ENCODE data around the gene XRCC3. TPM values are rescaled to one million over a fixed set of nuclear protein-coding genes. Genes with fewer than 3 reads are reported as not detected.
"Not testable (repeated sequence)": the region's sequence is repeated elsewhere in the genome, so short reads cannot be mapped to it uniquely, and the experiment has no call there.

Gene XRCC3
- total RNA-seq, 2 experiments from 2014 or later: 46.2 to 52.5 TPM

DNA sequence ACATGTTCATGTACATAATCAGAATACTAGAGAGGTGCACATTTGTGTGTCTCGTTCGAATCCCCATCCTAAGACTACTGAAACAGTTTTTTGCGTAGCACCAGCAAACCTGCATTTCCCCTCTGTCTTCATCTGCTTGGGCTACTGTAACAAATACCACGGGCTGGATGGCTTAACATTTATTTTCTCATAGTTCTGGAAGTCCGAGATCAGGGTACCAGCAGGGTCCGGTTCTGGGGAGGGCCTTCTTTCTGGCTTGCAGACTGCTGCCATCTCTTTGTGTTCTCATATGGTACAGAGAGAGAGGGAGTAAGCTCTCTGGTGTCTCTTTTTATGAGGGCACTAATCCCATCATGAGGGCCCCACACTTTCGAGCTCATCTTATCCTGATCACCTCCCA, 55.6 kb downstream of the XRCC3 start:
- H3K4me3 Mint-ChIP-seq: no peak overlapping the region
- H3K27ac Mint-ChIP-seq: no peak overlapping the region
- no peaks in the 10 kb centered on the region for H3K9me3 Mint-ChIP-seq (ENCODE audit: insufficient read depth)
- no peaks in the 10 kb centered on the region for H3K27me3 Mint-ChIP-seq (ENCODE audit: low read depth)
- peaks cover 2% of the 10 kb centered on the region for H3K4me1 Mint-ChIP-seq (ENCODE audit: low read depth)
- POLR2A ChIA-PET: no interaction called here
- no peak for DNase-seq
- H3K36me3 Mint-ChIP-seq (ENCODE audit: low read depth): peaks cover 38% of the 10 kb centered on the region
- CTCF ChIA-PET: no interaction called here
- ATAC-seq: no peak

DNA sequence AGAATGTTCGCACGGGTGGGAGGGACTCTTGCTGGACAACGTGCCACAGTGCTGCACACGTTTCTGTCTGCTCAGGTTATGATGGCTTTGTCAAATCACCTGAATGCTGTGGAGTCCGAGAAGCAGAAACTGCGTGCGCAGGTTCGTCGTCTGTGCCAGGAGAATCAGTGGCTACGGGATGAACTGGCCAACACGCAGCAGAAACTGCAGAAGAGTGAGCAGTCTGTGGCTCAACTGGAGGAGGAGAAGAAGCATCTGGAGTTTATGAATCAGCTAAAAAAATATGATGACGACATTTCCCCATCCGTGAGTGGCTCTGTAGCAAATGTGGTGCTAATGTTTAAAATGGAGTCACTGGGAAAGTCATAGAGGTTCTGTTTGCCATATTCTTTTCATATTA, 57.8 kb downstream of the XRCC3 start:
- DNase-seq (no peak), ATAC-seq (no peak)
- peaks cover 2% of the 10 kb centered on the region for H3K4me1 Mint-ChIP-seq (ENCODE audit: low read depth)
- no peaks in the 10 kb centered on the region for H3K9me3 Mint-ChIP-seq (ENCODE audit: insufficient read depth)
- no peak overlapping the region for H3K27ac Mint-ChIP-seq
- ChIA-PET POLR2A (no interaction called here), CTCF (no interaction called here)
- H3K27me3 Mint-ChIP-seq (ENCODE audit: low read depth): no peaks in the 10 kb centered on the region
- H3K4me3 Mint-ChIP-seq: no peak overlapping the region
- H3K36me3 Mint-ChIP-seq (ENCODE audit: low read depth): peaks cover 39% of the 10 kb centered on the region

DNA sequence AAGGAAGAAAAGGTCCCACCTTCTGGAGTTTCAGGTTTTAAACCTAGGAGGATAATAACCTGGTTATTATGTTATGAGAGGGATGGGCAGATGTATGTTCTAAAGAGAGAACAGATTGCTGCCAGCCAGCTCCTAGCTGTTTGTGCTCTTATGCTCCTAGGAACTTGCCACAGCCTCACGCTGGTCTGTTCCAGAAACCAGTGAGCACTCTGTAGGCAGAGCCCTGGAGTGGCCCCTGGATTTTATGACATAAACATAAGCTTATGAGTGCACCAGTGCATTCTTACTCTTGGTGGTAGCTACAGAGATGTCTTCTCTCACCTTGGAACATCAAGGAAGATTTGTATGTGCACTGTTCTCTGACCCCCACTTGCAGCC, 58.5 kb downstream of the XRCC3 start:
- H3K9me3 Mint-ChIP-seq (ENCODE audit: insufficient read depth): no peaks in the 10 kb centered on the region
- H3K4me1 Mint-ChIP-seq (ENCODE audit: low read depth): peaks cover 2% of the 10 kb centered on the region
- no peak overlapping the region for H3K27ac Mint-ChIP-seq
- POLR2A ChIA-PET: no interaction called here
- no peak overlapping the region for H3K4me3 Mint-ChIP-seq
- peaks cover 34% of the 10 kb centered on the region for H3K36me3 Mint-ChIP-seq (ENCODE audit: low read depth)
- CTCF ChIA-PET: interaction anchor here (1.2 kb wide), 1 partner anchor 23 kb away, joined by 3 read pairs; no protein-coding TSS in a partner anchor
- no peak for ATAC-seq
- no peak for DNase-seq
- no peaks in the 10 kb centered on the region for H3K27me3 Mint-ChIP-seq (ENCODE audit: low read depth)

DNA sequence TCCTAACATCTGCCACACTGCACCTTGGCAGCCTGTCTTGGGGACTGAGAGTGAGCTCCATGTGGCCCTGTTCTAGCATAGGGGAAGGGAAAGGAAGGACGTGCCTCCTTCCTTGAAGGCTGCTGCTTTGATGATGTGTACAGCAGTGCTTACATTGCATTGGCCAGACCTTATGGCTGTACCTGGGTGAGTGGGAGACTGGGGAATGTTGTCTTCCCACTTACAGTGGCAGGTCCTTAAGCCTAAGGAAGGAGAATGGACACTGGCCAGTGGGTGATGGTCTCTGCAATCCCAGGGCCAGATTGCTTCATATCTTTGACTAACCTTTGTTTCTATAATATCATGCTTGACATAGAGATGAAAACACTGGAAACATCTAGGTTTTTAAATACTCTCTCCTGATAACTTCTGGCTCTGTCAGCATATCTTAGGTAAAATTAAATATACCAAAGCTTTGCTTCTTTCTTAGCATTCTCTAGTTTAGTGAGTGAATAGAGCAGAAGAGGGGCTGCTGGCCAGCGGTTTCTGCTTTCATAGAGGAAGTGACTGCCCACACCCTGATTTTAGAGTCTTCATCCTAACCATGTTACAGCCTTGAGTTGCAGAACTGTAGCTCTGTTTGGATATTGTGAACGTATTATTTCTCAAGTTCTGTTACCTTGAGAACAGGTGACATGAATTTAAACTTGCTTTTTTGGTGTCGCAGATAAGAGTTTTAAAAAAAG, 59.1 kb downstream of the XRCC3 start:
- no peak overlapping the region for H3K27ac Mint-ChIP-seq
- POLR2A ChIA-PET: no interaction called here
- no peak for ATAC-seq

DNA sequence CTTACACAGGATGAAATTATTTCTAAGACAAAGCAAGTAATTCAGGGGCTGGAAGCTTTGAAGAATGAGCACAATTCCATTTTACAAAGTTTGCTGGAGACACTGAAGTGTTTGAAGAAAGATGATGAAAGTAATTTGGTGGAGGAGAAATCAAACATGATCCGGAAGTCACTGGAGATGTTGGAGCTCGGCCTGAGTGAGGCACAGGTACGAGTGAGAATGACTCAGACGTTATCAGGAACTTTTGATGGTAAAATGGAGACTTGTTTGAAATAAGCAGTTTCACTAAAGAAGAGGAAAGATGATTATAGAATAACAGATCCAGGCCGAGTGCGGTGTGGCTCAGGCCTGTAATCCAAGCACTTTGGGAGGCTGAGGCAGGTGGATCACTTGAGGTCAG, 60.6 kb downstream of the XRCC3 start:
- ATAC-seq: no peak
- Mint-ChIP-seq H3K36me3 (ENCODE audit: low read depth) (peaks cover 28% of the 10 kb centered on the region), H3K27me3 (ENCODE audit: low read depth) (no peaks in the 10 kb centered on the region), H3K4me3 (no peak overlapping the region), H3K9me3 (ENCODE audit: insufficient read depth) (no peaks in the 10 kb centered on the region), H3K27ac (no peak overlapping the region), H3K4me1 (ENCODE audit: low read depth) (peaks cover 2% of the 10 kb centered on the region)
- DNase-seq: no peak
- POLR2A ChIA-PET: no interaction called here
- CTCF ChIA-PET: interaction anchor here (1.0 kb wide), 1 partner anchor 25 kb away, joined by 3 read pairs; no protein-coding TSS in a partner anchor

More for the DNA sequence above, 59.1 kb downstream of the XRCC3 start:
- no peaks in the 10 kb centered on the region for H3K27me3 Mint-ChIP-seq (ENCODE audit: low read depth)
- H3K4me1 Mint-ChIP-seq (ENCODE audit: low read depth): peaks cover 2% of the 10 kb centered on the region
- DNase-seq: no peak
- H3K36me3 Mint-ChIP-seq (ENCODE audit: low read depth): peaks cover 31% of the 10 kb centered on the region
- CTCF ChIA-PET: interaction anchor here (1.2 kb wide), 1 partner anchor 24 kb away, joined by 3 read pairs; no protein-coding TSS in a partner anchor
- H3K9me3 Mint-ChIP-seq (ENCODE audit: insufficient read depth): no peaks in the 10 kb centered on the region
- no peak overlapping the region for H3K4me3 Mint-ChIP-seq

DNA sequence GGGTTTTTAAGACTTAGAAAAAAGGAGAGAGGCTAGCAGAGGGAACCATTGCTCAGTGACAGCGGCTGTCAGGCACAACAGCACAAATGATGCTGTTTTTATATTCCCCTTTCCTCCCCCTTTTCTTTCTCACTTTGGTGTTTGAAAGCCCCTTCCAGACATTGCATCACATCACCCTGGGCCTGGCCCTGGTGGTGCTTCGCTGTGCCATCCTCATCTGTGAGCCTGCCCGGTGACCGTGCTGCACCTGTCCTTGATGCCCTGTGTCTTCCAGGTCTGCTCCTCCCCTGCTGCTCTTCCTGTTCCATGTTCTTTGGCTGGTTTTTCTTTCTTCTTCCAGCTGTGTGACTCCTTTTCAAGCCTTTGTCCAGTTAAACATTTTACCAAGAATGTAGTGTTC, 61.4 kb downstream of the XRCC3 start:
- no peak for ATAC-seq
- ChIA-PET CTCF (no interaction called here), POLR2A (no interaction called here)
- Mint-ChIP-seq H3K9me3 (ENCODE audit: insufficient read depth) (no peaks in the 10 kb centered on the region), H3K36me3 (ENCODE audit: low read depth) (peaks cover 23% of the 10 kb centered on the region), H3K27me3 (ENCODE audit: low read depth) (no peaks in the 10 kb centered on the region), H3K4me3 (no peak overlapping the region), H3K27ac (no peak overlapping the region), H3K4me1 (ENCODE audit: low read depth) (peaks cover 2% of the 10 kb centered on the region)
- no peak for DNase-seq

DNA sequence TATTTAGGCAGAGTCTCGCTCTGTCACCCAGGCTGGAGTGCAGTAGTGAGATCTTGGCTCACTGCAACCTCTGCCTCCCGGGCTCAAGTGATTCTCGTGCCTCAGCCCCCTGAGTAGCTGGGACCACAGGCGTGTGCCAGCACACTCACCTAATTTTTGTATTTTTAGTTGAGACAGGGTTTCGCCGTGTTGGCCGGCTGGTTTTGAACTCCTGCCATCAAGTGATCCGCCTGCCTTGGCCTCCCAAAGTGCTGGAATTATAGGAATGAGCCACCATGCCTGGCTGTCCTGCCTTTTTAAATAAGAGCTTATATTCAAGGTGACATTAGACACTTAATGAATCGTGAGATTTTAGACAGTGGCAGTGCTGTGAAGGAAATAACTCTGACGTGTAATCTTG, 61.9 kb downstream of the XRCC3 start:
- CTCF ChIA-PET; DNase-seq; ATAC-seq; H3K27me3 Mint-ChIP-seq (ENCODE audit: low read depth); H3K9me3 Mint-ChIP-seq (ENCODE audit: insufficient read depth); POLR2A ChIA-PET; H3K4me1 Mint-ChIP-seq (ENCODE audit: low read depth); H3K27ac Mint-ChIP-seq; H3K4me3 Mint-ChIP-seq: not testable (repeated sequence)
- H3K36me3 Mint-ChIP-seq (ENCODE audit: low read depth): peaks cover 23% of the 10 kb centered on the region

DNA sequence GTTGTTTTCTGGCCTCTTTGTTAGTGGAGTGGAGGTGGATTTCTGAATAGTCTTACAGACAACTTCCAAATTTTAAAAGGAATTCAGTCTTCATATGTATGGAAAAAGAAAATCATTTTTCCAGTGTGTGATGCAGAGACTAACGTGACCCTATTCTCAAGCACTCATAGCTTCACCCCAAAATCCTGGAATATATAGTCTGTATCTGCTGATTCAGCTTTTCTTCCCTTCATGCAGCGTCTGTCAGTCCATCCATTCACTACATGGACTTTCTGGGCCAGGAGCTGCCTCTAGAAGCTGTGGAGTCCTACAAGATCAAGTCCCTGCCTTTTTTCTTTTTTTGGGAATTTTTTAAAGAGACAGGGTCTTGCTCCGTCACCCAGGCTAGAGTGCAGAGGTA, 62.4 kb downstream of the XRCC3 start:
- POLR2A ChIA-PET: no interaction called here
- DNase-seq (no peak), ATAC-seq (no peak)
- peaks cover 2% of the 10 kb centered on the region for H3K4me1 Mint-ChIP-seq (ENCODE audit: low read depth)
- H3K27me3 Mint-ChIP-seq (ENCODE audit: low read depth): no peaks in the 10 kb centered on the region
- peaks cover 20% of the 10 kb centered on the region for H3K36me3 Mint-ChIP-seq (ENCODE audit: low read depth)
- no peak overlapping the region for H3K27ac Mint-ChIP-seq
- CTCF ChIA-PET: no interaction called here
- H3K4me3 Mint-ChIP-seq: no peak overlapping the region
- H3K9me3 Mint-ChIP-seq (ENCODE audit: insufficient read depth): no peaks in the 10 kb centered on the region

DNA sequence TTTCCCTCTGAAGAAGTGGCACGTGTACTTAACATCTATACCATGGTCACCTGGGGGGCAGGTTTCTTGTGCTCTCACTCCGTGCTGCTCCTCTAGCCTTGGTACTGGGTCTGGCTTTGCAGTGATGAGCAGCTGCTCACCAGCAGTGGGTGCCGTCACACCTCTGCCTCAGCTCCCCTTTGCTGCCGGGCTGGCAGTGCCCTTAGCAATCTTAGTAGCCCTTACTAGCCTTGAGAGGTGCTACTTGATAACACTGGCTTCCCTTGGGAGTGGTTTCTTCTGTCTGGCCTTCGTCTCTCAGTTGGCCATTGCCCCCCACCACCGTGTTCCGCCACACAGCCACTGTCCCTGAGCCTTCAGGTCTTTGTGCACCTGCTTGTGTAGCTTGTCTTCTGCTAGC, 63.7 kb downstream of the XRCC3 start:
- H3K36me3 Mint-ChIP-seq (ENCODE audit: low read depth): peaks cover 14% of the 10 kb centered on the region
- H3K4me1 Mint-ChIP-seq (ENCODE audit: low read depth): peaks cover 2% of the 10 kb centered on the region
- ChIA-PET CTCF (interaction anchor here (0.6 kb wide), 1 partner anchor 465 kb away, joined by 3 read pairs; no protein-coding TSS in a partner anchor), POLR2A (no interaction called here)
- no peak for ATAC-seq
- H3K27ac Mint-ChIP-seq: no peak overlapping the region
- no peaks in the 10 kb centered on the region for H3K27me3 Mint-ChIP-seq (ENCODE audit: low read depth)
- DNase-seq: no peak
- H3K9me3 Mint-ChIP-seq (ENCODE audit: insufficient read depth): no peaks in the 10 kb centered on the region
- H3K4me3 Mint-ChIP-seq: no peak overlapping the region

DNA sequence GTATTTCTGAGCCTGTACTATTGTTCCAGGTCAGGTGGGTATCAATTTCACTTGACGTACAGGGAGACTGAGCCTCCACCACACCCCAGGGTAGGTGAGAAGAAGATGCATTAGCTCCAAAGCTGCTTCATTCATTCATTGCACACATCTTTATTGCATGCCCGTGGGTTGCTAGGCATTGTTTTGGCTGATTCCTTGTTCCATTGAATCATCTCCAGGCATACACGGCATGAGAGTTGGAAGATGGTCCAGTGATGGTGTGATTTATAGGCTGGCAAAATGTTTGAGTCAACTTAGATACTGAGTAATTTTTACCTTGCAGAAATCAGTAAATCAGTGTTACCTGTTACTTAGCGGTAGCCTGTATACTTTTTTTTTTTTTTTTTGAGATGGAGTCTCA, 65.0 kb downstream of the XRCC3 start:
- H3K36me3 Mint-ChIP-seq (ENCODE audit: low read depth): peaks cover 9% of the 10 kb centered on the region
- ATAC-seq (no peak), DNase-seq (no peak)
- ChIA-PET CTCF (no interaction called here), POLR2A (no interaction called here)
- no peaks in the 10 kb centered on the region for H3K27me3 Mint-ChIP-seq (ENCODE audit: low read depth)
- H3K9me3 Mint-ChIP-seq (ENCODE audit: insufficient read depth): no peaks in the 10 kb centered on the region
- no peak overlapping the region for H3K27ac Mint-ChIP-seq
- H3K4me1 Mint-ChIP-seq (ENCODE audit: low read depth): no peaks in the 10 kb centered on the region
- no peak overlapping the region for H3K4me3 Mint-ChIP-seq

DNA sequence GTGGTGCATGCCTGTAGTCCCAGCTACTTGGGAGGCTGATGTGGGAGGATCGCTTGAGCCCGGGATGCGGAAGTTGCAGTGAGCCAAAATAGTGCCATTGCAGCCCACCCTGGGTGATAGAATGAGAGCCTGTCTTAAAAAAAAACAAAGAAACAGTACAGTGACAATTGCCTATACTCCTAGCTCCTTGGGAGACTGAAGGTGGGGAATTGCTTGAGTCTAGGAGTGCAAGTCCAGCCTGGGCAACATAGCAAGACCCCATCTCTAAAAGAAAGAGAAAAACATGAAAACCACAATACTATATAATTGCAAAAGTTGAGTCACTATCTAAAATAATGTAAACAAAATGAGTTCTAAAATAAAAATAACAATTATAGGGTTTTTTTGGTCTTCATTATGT, 66.2 kb downstream of the XRCC3 start:
- no peaks in the 10 kb centered on the region for H3K4me1 Mint-ChIP-seq (ENCODE audit: low read depth)
- H3K36me3 Mint-ChIP-seq (ENCODE audit: low read depth): peaks cover 5% of the 10 kb centered on the region
- no peak overlapping the region for H3K27ac Mint-ChIP-seq
- H3K27me3 Mint-ChIP-seq (ENCODE audit: low read depth): no peaks in the 10 kb centered on the region
- ATAC-seq (no peak), DNase-seq (no peak)
- H3K4me3 Mint-ChIP-seq: no peak overlapping the region
- no peaks in the 10 kb centered on the region for H3K9me3 Mint-ChIP-seq (ENCODE audit: insufficient read depth)
- ChIA-PET CTCF (no interaction called here), POLR2A (no interaction called here)

All from activated CD8-positive, alpha-beta T cell treated with anti-CD3 and anti-CD28 coated beads, Interleukin-2, amount 10 ng/mL, durations not matched to agents 7 days and 5 days (primary cell).